Natural killer cell (primary cell): ENCODE data around the gene BCL11B. TPM values are rescaled to one million over a fixed set of nuclear protein-coding genes. Genes with fewer than 3 reads are reported as not detected.

Source experiments
- ATAC-seq, 3 donors: fragments of 150-1000 bp in 2 of 3; fragments of 200-7000 bp in 1 of 3; cut with Tn5 transposase; 1 replicate in 1 of 3; 2 replicates in 2 of 3; pipeline ENCODE4 v1.10.0; 2021; ENCODE audit warnings: mild to moderate bottlenecking in 2 of 3, moderate library complexity in 2 of 3
- DNase-seq, 2 donors: peaks; one replicate each; pipeline versions ENCODE4 v3.0.0 to v3.0.0-alpha.2; 2013 to 2021; ENCODE audit warnings: mixed read lengths in 1 of 2
- H3K27ac ChIP-seq: one replicate; pipeline ENCODE4 v1.5.1; 2013; ENCODE audit warnings: mild to moderate bottlenecking, low read length
- H3K27me3 ChIP-seq: one replicate; pipeline ENCODE4 v1.6.1; 2013; ENCODE audit warnings: low read length; ENCODE audit not compliant: control insufficient read depth, insufficient read depth
- H3K36me3 ChIP-seq: one replicate; pipeline ENCODE4 v1.6.1; 2013; ENCODE audit warnings: low read length; ENCODE audit not compliant: control insufficient read depth, insufficient read depth
- H3K4me1 ChIP-seq: one replicate; pipeline ENCODE4 v1.6.1; 2013; ENCODE audit warnings: low read length; ENCODE audit not compliant: control insufficient read depth, insufficient read depth
- H3K4me3 ChIP-seq: one replicate; pipeline ENCODE4 v1.5.1; 2013; ENCODE audit warnings: low read length
- H3K9me3 ChIP-seq: one replicate; pipeline ENCODE4 v1.6.1; 2013; ENCODE audit warnings: low read length; ENCODE audit not compliant: control insufficient read depth, insufficient read depth
- H3K27ac Mint-ChIP-seq, 2 donors: one replicate each; pipeline ENCODE4 v1.8.0; 2022; ENCODE audit warnings: mild to moderate bottlenecking in 2 of 2, mixed read lengths in 2 of 2, moderate library complexity in 1 of 2
- H3K27me3 Mint-ChIP-seq, 2 donors: one replicate each; pipeline ENCODE4 v1.8.0; 2022; ENCODE audit warnings: low read depth in 2 of 2, mixed read lengths in 2 of 2
- H3K36me3 Mint-ChIP-seq: one replicate; pipeline ENCODE4 v1.8.0; 2022; ENCODE audit warnings: mixed read lengths
- H3K4me1 Mint-ChIP-seq, 2 donors: one replicate each; pipeline ENCODE4 v1.8.0; 2022; ENCODE audit warnings: mixed read lengths in 2 of 2
- H3K4me3 Mint-ChIP-seq: one replicate; pipeline ENCODE4 v1.8.0; 2022; ENCODE audit warnings: mild to moderate bottlenecking, moderate library complexity, mixed read lengths
- H3K9me3 Mint-ChIP-seq, 2 donors: one replicate each; pipeline ENCODE4 v1.8.0; 2022; ENCODE audit warnings: mixed read lengths in 2 of 2
- CTCF ChIP-seq: fragments of 200-600 bp; IDR thresholded peaks from one replicate; pipeline ENCODE4 v1.8.0; 2022; ENCODE audit warnings: antibody characterized with exemption
- whole genome bisulfite sequencing: methylation state at CpG from one replicate; pipeline ENCODE4 v1.1.7; 2013; ENCODE audit warnings: missing lambda C conversion rate; ENCODE audit not compliant: insufficient coverage; 5-methylcytosine and 5-hydroxymethylcytosine counted together
- intact Hi-C: fragments of 100-400 bp; cut with micrococcal nuclease; formaldehyde crosslinking; loops from one replicate; pipeline ENCODE4 v1.14.2; 2022
- total RNA-seq, 4 donors: library from RNA; stranded (reverse); fragments of 120-200 nt in 1 of 4; gene quantifications; one replicate each; pipeline versions ENCODE4 v1.2.3 to v1.2.4, GENCODE V29; 2013 to 2022

The BCL11B gene
- total RNA-seq, 3 donors from 2014 or later (not counting 1 experiment from before 2014, with no cell fraction given), result 43.5 to 61.5 (median 56.2) TPM

GRCh38 chr14:99198746-99199502 lies 73.1 kb downstream of the BCL11B start:
- H3K4me3 ChIP-seq, result no peak overlapping the region
- H3K36me3 Mint-ChIP-seq, result no peaks in the 10 kb centered on the region
- peaks cover 48% of the 10 kb centered on the region for H3K4me1 ChIP-seq
- peak in 1 of 2 donors; percentile 36 for DNase-seq
- TF ChIP-seq CTCF, result no peak
- no peak overlapping the region for H3K27ac ChIP-seq
- no peaks in the 10 kb centered on the region for H3K9me3 Mint-ChIP-seq
- H3K27me3 ChIP-seq, result no peaks in the 10 kb centered on the region
- H3K9me3 ChIP-seq, result no peaks in the 10 kb centered on the region
- WGBS, result 90% methylated on average over 24 of the region's 24 CpGs
- peak overlapping the region; percentile 79 to 84 for H3K27ac Mint-ChIP-seq
- no peak for ATAC-seq
- intact Hi-C loops, result no loop called here
- no peaks in the 10 kb centered on the region for H3K27me3 Mint-ChIP-seq
- H3K4me1 Mint-ChIP-seq, result peaks cover 61 to 86% of the 10 kb centered on the region in 2 donors
- peak overlapping the region; percentile 31 for H3K4me3 Mint-ChIP-seq
- H3K36me3 ChIP-seq, result peaks cover 3% of the 10 kb centered on the region

GRCh38 chr14:99196310-99196650 lies 75.7 kb downstream of the BCL11B start:
- ATAC-seq (no peak), DNase-seq (no peak)
- Mint-ChIP-seq H3K4me1 (peaks cover 64 to 86% of the 10 kb centered on the region in 2 donors), H3K4me3 (no peak overlapping the region), H3K36me3 (no peaks in the 10 kb centered on the region), H3K27ac (peak overlapping the region in 1 of 2 donors; percentile 84), H3K9me3 (no peaks in the 10 kb centered on the region), H3K27me3 (no peaks in the 10 kb centered on the region)
- intact Hi-C loops, result no loop called here
- TF ChIP-seq CTCF, result no peak
- Histone ChIP-seq H3K4me1 (peaks cover 41% of the 10 kb centered on the region), H3K27me3 (no peaks in the 10 kb centered on the region), H3K4me3 (no peak overlapping the region), H3K27ac (no peak overlapping the region), H3K9me3 (no peaks in the 10 kb centered on the region), H3K36me3 (peaks cover 3% of the 10 kb centered on the region)
- 94% methylated on average over 5 of the region's 5 CpGs for WGBS

GRCh38 chr14:99195602-99196309 lies 76.2 kb downstream of the BCL11B start:
- Histone ChIP-seq H3K36me3 (peaks cover 3% of the 10 kb centered on the region), H3K9me3 (no peaks in the 10 kb centered on the region), H3K4me3 (no peak overlapping the region), H3K27me3 (no peaks in the 10 kb centered on the region), H3K4me1 (peaks cover 42% of the 10 kb centered on the region), H3K27ac (no peak overlapping the region)
- no peak for TF ChIP-seq CTCF
- no peaks in the 10 kb centered on the region for H3K36me3 Mint-ChIP-seq
- intact Hi-C loops, result no loop called here
- no peak for DNase-seq
- peaks cover 68 to 87% of the 10 kb centered on the region in 2 donors for H3K4me1 Mint-ChIP-seq
- H3K27me3 Mint-ChIP-seq, result no peaks in the 10 kb centered on the region
- 82% methylated on average over 13 of the region's 15 CpGs for whole genome bisulfite sequencing
- ATAC-seq, result no peak
- H3K4me3 Mint-ChIP-seq, result no peak overlapping the region
- H3K27ac Mint-ChIP-seq, result peak overlapping the region in 1 of 2 donors; percentile 84
- H3K9me3 Mint-ChIP-seq, result no peaks in the 10 kb centered on the region
